Gastrocnemius medialis (tissue), 4 donors: Measurements from ENCODE around the gene NLGN1.

Experiments
- POLR2A ChIP-seq, 2 donors: fragments of 450-650 bp; IDR thresholded peaks; one replicate each; pipeline ENCODE4 v1.6.1; 2017; ENCODE audit warnings: antibody characterized with exemption in 2 of 2, mild to moderate bottlenecking in 2 of 2, moderate library complexity in 2 of 2
- TF ChIP-seq, protein P1 (sequence below), 5 experiments: fragments of 450-650 bp in 3 of 5; fragments of 200-600 bp in 2 of 5; sonication (generic) in 2 of 5; IDR thresholded peaks in 4 of 5; conservative IDR thresholded peaks in 1 of 5; 1 replicate in 4 of 5; 2 replicates in 1 of 5; pipeline ENCODE4 v1.5.1; 2016 to 2019; ENCODE audit warnings: antibody characterized with exemption in 5 of 5, mild to moderate bottlenecking in 3 of 5, moderate library complexity in 3 of 5

DNA sequence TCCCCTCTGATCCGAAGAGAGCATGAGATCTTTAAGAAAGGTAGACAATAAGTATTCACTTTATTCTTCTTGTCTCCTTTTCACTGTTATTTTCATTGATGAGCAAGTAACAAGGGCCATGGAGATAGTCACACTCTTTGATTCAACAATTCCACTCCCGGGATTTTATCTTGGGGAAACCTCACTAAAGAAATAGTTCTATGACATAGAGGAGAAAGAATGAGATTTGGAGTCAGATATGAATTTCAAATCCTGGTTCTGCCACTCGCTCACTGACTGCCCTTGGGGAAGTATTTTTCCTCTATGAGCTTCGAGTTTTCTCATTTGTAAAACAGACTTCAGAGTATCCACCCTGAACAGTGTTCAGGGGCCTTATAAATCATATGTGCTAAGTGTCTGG, 514.6 kb downstream of the NLGN1 start:
- TF ChIP-seq, protein P1, sequence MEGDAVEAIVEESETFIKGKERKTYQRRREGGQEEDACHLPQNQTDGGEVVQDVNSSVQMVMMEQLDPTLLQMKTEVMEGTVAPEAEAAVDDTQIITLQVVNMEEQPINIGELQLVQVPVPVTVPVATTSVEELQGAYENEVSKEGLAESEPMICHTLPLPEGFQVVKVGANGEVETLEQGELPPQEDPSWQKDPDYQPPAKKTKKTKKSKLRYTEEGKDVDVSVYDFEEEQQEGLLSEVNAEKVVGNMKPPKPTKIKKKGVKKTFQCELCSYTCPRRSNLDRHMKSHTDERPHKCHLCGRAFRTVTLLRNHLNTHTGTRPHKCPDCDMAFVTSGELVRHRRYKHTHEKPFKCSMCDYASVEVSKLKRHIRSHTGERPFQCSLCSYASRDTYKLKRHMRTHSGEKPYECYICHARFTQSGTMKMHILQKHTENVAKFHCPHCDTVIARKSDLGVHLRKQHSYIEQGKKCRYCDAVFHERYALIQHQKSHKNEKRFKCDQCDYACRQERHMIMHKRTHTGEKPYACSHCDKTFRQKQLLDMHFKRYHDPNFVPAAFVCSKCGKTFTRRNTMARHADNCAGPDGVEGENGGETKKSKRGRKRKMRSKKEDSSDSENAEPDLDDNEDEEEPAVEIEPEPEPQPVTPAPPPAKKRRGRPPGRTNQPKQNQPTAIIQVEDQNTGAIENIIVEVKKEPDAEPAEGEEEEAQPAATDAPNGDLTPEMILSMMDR (IDR thresholded peaks at IDR 0.05 in 4 of 5, conservative IDR thresholded peaks at IDR 0.05 in 1 of 5) = no peak
- TF ChIP-seq POLR2A (IDR thresholded peaks at IDR 0.05) = no peak
